Testis (tissue), 2 donors: ENCODE data around the gene PHF12.

Experiments used
- CTCF ChIP-seq, 3 experiments: fragments of 450-650 bp in 2 of 3; fragments of 200-600 bp in 1 of 3; sonication (generic) in 1 of 3; IDR thresholded peaks; one replicate each; pipeline ENCODE4 v1.5.1; 2016 to 2019; ENCODE audit warnings: antibody characterized with exemption in 3 of 3, mild to moderate bottlenecking in 2 of 3, moderate library complexity in 1 of 3
- POLR2A ChIP-seq: fragments of 450-650 bp; IDR thresholded peaks from one replicate; pipeline ENCODE4 v1.6.1; 2017; ENCODE audit warnings: antibody characterized with exemption, mild to moderate bottlenecking, moderate library complexity

DNA sequence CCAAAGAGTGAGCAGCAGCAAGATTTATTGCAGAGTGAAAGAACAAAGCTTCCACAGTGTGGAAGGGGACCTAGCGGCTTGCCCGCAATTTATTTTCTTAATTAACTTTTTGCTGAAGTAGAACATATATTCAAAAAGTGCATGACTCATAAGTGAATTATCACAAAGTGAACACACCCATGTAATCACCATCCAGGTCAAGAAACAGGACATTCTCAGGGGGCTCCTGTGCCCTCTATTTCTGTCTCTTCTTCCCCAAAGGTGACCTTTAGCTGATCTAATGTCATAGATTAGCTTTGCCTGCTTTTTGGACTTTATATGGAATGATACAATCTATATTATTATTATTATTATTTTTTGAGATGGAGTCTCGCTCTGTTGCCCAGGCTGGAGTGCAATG is 76.6 kb downstream of the PHF12 start:
- no peak for TF ChIP-seq POLR2A
- TF ChIP-seq CTCF (IDR thresholded peaks at IDR 0.05) = no peak
